GM12801 (cell line): Measurements from ENCODE around the gene GRK4.

ENCODE experiments used
- CTCF ChIP-seq: IDR thresholded peaks from one replicate; pipeline ENCODE4 v1.5.1; 2011; ENCODE audit warnings: control low read depth; ENCODE audit not compliant: insufficient read length; ENCODE audit errors: extremely low read depth

GRK4 gene

DNA sequence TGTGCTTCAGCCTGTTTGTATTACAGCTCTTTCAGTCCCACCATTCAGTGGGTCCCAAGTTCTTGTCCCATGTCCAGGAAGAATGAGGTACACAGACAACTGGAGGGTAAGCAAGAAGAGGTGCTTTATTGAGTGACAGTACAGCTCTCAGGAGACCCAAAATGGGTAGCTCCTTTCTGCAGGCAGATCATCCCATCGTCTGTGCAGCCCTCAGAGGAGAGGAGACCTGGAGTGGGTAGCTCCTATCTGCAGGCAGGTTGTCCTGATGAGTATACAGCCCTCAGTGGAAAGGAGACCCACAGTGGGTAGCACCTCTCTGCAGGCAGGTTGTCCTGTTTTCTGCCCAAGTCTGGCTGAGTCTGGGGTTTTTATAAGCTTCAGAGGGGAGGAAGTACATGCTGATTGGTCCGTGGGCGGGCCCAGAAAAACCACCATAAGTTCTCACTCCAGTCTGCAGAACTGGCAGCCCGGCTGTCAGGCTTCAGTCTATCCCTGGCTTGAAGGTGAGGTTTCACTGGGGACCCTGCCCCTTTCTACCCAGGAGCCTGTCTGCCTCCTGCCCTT lies 18.0 kb downstream of the GRK4 start:
- no peak for TF ChIP-seq CTCF

DNA sequence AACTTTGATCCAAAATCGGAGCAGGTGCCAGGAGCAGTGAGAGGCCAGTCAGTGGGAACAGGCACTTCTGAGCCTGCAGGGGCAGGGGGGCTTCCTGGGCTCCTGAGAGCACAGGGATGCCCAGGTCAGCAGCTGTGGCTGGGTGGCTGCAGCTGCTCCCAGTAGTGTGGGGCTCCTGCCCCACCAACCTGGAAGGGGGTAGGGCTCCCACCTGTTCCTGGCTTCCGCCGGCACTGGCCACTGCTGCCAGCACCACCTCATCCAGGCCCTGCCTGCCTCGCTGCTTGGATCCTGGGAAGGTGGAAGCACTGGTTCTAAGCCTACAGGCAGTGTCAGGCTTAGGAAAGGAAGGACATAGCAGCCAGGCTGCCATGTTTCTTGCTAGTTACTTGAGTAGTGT lies 18.6 kb downstream of the GRK4 start:
- no peak for TF ChIP-seq CTCF

GRCh38 chr4:2991243-2991642 lies 27.9 kb downstream of the GRK4 start:
- no peak for TF ChIP-seq CTCF

DNA sequence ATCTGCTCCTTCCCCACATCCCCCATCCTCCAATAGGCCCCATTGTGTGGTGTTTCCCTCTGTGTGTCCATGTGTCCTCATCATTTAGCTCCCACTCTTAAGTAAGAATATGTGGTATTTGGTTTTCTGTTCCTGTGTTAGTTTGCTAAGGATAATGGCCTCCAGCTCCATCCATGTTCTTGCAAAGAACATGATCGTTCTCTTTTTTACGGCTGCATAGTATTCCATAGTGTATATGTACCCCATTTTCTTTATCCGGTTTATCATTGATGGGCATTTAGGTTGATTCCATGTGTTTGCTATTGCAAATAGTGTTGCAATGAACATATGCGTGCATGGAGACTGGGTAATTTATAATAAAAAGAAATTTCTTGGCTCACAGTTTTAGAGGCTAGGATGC lies 31.5 kb downstream of the GRK4 start:
- no peak for TF ChIP-seq CTCF

DNA sequence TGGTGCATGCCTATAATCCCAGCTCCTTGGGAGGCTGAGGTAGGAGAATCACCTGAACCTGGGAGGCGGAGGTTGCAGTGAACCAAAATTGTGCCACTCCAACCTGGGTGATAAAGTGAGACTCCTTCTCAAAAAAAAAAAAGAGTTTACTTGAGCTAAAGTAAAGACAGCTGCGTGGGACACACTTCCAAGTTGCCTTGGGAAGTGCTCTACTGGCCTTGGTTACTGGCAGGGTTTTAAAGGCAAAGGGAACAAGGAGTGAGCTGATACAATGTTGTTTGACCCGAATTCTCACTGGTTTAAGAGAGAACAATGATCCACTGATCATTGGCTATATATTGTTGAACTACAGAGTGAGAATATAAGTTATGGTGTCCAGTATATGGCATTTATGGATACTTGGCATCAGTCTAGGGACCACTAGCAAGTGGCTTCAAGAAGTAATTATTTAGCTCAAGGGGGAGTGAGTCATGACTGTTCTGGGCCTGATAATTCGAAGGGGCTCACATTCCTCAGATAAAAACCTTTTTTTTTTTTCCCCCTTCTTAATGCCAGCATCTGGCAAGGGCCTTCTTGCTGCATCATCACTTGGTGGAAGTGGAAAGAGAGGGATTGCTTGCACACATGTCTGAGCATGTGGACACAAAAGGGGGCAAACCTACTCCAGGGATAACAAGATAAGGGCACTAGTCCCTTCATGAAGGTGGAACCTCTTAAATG lies 32.3 kb downstream of the GRK4 start:
- TF ChIP-seq CTCF = no peak

GRCh38 chr4:2996415-2996814 lies 33.0 kb downstream of the GRK4 start:
- TF ChIP-seq CTCF = no peak

- TF ChIP-seq CTCF = no peak
Measured at GRCh38 chr4:3007724-3008123, 44.4 kb downstream of the GRK4 start.
